NT2/D1 (cell line): ENCODE measurements around the gene FCRL6.

Experiments
- SUZ12 ChIP-seq: IDR thresholded peaks from 2 replicates; pipeline ENCODE4 v1.6.1; 2011; ENCODE audit not compliant: insufficient read length, insufficient read depth; ENCODE audit errors: extremely low read depth
- YY1 ChIP-seq: IDR thresholded peaks from 2 replicates; pipeline ENCODE4 v1.6.1; 2011; ENCODE audit not compliant: insufficient read length, insufficient read depth

- TF ChIP-seq YY1 (no peak), SUZ12 (no peak)
These were observed 26.6 kb downstream of the FCRL6 start for GRCh38 chr1:159828581-159829272.
